HG03095 (cell line): ENCODE measurements around the gene ZNF77.
A peak's percentile ranks its signal among the peaks of the same experiment; 100 is the strongest.
"Not testable (repeated sequence)": the region's sequence is repeated elsewhere in the genome, so short reads cannot be mapped to it uniquely, and the experiment has no call there.

ENCODE experiments used
- ATAC-seq: cut with Tn5 transposase; IDR thresholded peaks from one replicate; pipeline ENCODE4 v1.9.1; 2021; ENCODE audit warnings: moderate library complexity; ENCODE audit not compliant: unreplicated experiment

The ZNF77 gene

GRCh38 chr19:2922987-2923386, 21.8 kb downstream of the ZNF77 start:
- no peak for ATAC-seq

GRCh38 chr19:2917275-2918184, 27.2 kb downstream of the ZNF77 start:
- ATAC-seq: no peak

GRCh38 chr19:2912306-2912705, 32.5 kb downstream of the ZNF77 start:
- ATAC-seq: no peak

- ATAC-seq: no peak
Measured at GRCh38 chr19:2906631-2907195, 38.1 kb downstream of the ZNF77 start.

GRCh38 chr19:2905918-2906519, 38.8 kb downstream of the ZNF77 start:
- ATAC-seq: no peak

GRCh38 chr19:2903326-2903725, 41.4 kb downstream of the ZNF77 start:
- ATAC-seq: not testable (repeated sequence)

- ATAC-seq: no peak
Measured at GRCh38 chr19:2902590-2903218, 42.1 kb downstream of the ZNF77 start.

GRCh38 chr19:2900296-2901252, 44.2 kb downstream of the ZNF77 start, which contains the start of gene ZNF57:
Gene ZNF57, plus strand, starts transcription at chr19:2900928. Its CDS starts 118 bp downstream, at chr19:2901046.
- peak; percentile 91 for ATAC-seq

GRCh38 chr19:2896694-2897093, 48.1 kb downstream of the ZNF77 start:
- no peak for ATAC-seq

GRCh38 chr19:2890531-2890930, 54.2 kb downstream of the ZNF77 start:
- ATAC-seq: not testable (repeated sequence)

GRCh38 chr19:2888731-2889224, 56.0 kb downstream of the ZNF77 start:
- ATAC-seq: no peak

GRCh38 chr19:2887391-2887914, 57.3 kb downstream of the ZNF77 start:
- no peak for ATAC-seq

- ATAC-seq: no peak
Measured at GRCh38 chr19:2885736-2886135, 59.0 kb downstream of the ZNF77 start.

- ATAC-seq: no peak
Measured at GRCh38 chr19:2883686-2884439, 60.9 kb downstream of the ZNF77 start.
